GM19035 (cell line): ENCODE data around the gene MYRFL.
"Not testable (repeated sequence)": the region's sequence is repeated elsewhere in the genome, so short reads cannot be mapped to it uniquely, and the experiment has no call there.

Experiments used
- ATAC-seq: cut with Tn5 transposase; IDR thresholded peaks from one replicate; pipeline ENCODE4 v1.9.1; 2021; ENCODE audit not compliant: unreplicated experiment

The MYRFL gene

GRCh38 chr12:69843608-69844007 lies 18.6 kb downstream of the MYRFL start:
- ATAC-seq = no peak

DNA sequence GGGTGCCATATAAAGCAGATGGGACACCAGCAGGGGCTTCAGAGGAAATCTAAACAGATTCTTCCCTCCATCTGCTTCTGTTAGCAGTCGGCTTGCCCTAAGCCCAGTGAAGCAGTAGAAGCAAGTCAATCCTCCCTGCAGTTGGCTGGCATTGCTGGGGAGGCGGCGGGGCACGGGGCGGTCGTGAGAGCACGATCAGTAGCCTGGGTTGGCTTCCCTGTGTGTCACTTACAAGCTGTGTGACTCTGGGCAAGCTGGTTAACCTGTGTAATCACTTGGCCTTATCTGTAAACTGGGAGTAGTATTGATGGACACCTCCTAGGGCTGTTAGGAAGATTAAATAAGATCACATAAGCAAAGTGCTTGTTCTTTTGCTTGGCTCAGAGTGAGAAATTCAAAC lies 19.4 kb downstream of the MYRFL start:
- ATAC-seq = no peak

DNA sequence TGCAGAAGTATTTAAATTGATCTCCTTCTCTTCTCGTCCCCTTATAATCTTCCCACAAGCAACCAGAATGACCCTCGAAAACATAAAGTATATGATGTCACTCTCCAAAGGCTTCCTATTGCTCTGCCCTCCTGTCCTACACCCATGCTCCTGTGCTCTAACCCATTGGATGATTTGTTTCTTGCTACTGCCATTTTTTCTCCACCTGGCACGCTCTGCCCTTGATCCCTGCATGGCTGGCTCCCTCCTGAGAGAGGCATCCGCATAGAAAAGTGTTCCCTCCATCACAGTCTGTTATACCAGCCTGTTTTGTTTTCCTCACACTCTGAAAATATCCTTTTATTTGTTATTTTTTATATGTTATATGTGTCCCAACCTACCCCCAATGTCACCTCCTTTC lies 19.8 kb downstream of the MYRFL start:
- no peak for ATAC-seq

GRCh38 chr12:69846976-69847375 lies 21.9 kb downstream of the MYRFL start:
- ATAC-seq = no peak

GRCh38 chr12:69851976-69852375 lies 26.9 kb downstream of the MYRFL start:
- ATAC-seq = no peak

DNA sequence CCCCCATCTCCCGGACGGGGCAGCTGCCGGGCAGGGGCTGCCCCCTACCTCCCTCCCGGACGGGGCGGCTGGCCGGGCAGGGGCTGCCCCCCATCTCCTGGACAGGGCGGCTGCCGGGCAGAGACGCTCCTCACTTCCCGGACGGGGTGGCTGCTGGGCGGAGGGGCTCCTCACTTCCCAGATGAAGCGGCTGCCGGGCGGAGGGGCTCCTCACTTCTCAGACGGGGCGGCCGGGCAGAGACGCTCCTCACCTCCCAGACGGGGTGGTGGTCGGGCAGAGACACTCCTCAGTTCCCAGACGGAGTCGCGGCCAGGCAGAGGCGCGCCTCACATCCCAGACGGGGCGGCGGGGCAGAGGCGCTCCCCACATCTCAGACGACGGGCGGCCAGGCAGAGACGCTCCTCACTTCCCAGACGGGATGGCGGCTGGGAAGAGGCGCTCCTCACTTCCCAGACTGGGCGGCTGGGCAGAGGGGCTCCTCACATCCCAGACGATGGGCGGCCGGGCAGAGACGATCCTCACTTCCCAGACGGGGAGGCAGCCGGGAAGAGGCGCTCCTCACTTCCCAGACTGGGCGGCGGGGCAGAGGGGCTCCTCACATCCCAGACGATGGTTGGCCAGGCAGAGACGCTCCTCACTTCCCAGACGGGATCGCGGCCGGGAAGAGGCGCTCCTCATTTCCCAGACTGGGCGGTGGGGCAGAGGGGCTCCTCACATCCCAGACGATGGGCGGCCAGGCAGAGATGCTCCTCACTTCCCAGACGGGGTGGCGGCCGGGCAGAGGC lies 28.3 kb downstream of the MYRFL start:
- ATAC-seq = not testable (repeated sequence)

DNA sequence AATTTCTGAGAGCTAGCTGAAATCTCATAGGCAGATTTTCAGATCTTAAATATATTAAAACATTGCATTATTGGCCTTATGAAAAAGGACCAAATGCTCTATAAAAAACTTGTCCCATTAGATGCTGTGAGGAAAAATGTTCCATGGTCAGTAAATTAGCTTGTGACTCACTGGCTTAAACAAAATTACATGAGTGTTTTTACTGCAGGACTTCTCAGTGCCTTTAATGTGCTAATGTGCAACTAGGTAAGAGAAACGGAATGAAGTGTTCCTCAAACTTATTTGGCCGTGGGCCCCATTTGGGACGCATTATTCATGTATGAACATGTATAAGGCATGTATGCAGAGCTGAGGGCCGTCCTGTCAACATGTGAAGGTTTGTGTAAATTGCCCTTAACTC lies 41.7 kb downstream of the MYRFL start:
- ATAC-seq = no peak

- ATAC-seq = no peak
Observed at GRCh38 chr12:69868695-69869094, 43.7 kb downstream of the MYRFL start.

GRCh38 chr12:69872804-69873203 lies 47.8 kb downstream of the MYRFL start:
- ATAC-seq = no peak

DNA sequence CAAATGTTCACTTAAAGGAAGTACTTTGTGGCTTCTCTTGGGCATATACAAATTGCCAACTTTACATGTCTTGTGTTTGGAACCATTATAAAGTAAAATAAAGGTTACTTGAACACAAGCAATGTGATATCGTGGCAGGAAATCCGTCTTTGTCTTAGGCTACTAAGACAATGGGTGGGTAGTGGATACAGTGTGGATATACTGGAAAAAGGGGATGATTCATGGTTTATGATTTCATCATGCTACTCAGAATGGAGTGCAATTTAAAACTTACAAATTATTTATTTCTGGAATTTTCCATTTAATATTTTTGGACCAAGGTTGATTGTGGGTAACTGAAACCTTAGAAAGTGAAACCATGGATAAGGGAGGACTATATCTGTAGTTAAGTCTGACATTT lies 48.4 kb downstream of the MYRFL start:
- no peak for ATAC-seq

DNA sequence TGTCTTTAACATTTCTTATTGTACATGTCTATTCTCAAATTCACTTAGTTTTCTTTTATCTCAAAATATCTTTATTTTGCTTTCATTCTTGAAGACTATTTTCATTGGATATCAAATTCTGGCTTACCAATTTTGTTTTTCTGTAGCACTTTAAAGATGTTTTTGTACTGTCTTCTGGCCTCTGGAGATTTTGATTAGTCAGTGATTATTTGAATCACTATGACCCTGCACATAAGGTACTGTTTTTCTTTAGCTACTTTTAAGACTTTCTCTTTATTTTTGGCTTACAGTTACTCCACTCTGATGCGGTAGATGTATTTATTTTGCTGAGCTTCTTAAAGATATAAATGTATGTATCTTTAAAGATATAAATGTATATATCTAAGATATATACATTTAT lies 49.6 kb downstream of the MYRFL start:
- no peak for ATAC-seq

- no peak for ATAC-seq
Observed at GRCh38 chr12:69875416-69875935, 50.4 kb downstream of the MYRFL start.

GRCh38 chr12:69879007-69879960 lies 54.3 kb downstream of the MYRFL start:
- ATAC-seq = peak; percentile 96

DNA sequence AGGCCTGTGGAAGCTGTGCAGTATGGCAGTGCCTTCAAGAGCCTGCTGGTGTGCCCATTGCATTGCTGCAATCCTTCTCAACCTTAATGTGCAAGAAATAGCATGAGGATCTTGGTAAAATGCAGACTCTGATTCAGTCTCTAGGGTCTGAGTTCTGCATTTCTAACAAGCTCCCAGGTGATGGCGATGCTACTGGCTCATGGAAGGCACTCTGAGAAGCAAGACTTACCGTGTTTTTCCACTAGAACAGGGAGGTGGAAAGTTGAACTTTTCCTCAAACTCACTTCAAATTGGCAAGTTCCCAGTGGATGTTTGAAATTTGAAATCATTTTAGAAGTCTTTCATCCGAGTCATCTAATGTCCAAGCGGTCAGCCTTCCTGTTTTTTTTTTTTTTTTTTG lies 55.5 kb downstream of the MYRFL start:
- no peak for ATAC-seq

- ATAC-seq = no peak
Observed at GRCh38 chr12:69881771-69882170, 56.7 kb downstream of the MYRFL start.

DNA sequence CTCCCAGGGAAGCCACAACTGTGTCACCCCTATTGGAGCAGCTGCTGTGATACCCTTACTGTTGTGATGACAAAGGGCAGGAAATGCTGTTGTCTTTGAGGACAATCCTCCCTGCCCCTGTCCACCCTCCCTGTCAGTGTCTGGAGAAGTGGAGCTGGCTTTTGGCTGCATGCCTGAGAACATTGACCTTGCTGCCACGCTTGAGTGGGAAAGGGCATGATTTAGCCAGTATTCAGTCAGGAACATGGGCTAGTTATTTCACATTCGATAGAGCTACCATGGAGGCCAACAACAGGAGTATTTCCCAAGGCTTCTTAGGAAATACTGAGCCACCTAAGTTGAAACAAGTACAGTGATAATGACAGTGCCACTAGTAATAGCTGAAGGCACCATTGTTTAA lies 59.4 kb downstream of the MYRFL start:
- no peak for ATAC-seq

DNA sequence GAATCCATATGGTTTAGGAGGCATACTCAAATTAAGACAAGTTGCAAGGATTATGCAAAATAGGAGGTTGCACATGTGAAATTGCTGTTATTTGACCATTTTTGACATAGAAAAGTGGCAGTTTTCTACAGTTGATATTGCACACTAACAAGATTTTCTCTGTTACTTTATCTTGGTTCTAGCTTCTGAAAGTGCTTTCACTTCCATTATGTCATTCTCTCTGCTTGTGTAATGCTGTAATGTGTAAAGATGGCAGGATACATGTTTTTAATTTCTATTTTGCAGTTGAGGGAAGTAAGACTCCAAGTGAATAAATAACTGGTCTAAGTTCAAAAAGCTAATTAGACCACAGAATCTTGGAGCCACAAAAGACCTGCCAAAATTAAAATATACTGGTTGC lies 60.6 kb downstream of the MYRFL start:
- ATAC-seq = no peak

- no peak for ATAC-seq
Observed at GRCh38 chr12:69886109-69886508, 61.1 kb downstream of the MYRFL start.

DNA sequence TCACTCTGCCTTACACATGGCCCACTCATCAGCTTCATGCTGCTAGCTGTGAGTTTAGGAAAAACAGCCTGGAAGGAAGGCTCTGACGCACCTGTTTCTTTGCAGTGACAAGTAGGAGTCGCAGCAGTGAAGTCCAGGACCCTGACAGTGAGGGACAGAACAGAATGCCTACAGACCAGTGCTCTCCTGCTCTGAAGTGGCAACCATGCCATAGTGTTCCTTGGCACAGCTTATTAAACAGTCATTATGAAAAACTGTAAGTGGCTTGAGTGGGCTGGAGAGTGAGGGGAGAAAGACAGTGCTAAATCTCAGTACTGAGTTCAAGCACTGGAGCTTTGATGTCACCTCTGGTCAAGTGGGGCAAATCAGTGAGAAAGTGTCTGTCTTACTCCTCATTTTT lies 61.7 kb downstream of the MYRFL start:
- no peak for ATAC-seq

GRCh38 chr12:69888901-69889300 lies 63.9 kb downstream of the MYRFL start:
- no peak for ATAC-seq

- ATAC-seq = no peak
Observed at GRCh38 chr12:69894800-69895383, 69.9 kb downstream of the MYRFL start.
